HG03354 (cell line): Measurements from ENCODE around the gene ALPL.

Experiments
- ATAC-seq: cut with Tn5 transposase; IDR thresholded peaks from one replicate; pipeline ENCODE4 v1.9.1; 2021; ENCODE audit warnings: mild to moderate bottlenecking; ENCODE audit not compliant: unreplicated experiment, poor library complexity, severe bottlenecking

ALPL gene

GRCh38 chr1:21572735-21573277, 63.6 kb downstream of the ALPL start:
- ATAC-seq: no peak

GRCh38 chr1:21573475-21573874, 64.3 kb downstream of the ALPL start:
- no peak for ATAC-seq

- no peak for ATAC-seq
These were observed 64.8 kb downstream of the ALPL start for GRCh38 chr1:21573971-21574465.

GRCh38 chr1:21574466-21575151, 65.4 kb downstream of the ALPL start:
- ATAC-seq: no peak

GRCh38 chr1:21575351-21575942, 66.2 kb downstream of the ALPL start:
- ATAC-seq: no peak

- ATAC-seq: no peak
These were observed 67.0 kb downstream of the ALPL start for GRCh38 chr1:21576031-21576797.

GRCh38 chr1:21576798-21577187, 67.6 kb downstream of the ALPL start:
- ATAC-seq: no peak

GRCh38 chr1:21577324-21577723, 68.1 kb downstream of the ALPL start:
- no peak for ATAC-seq

GRCh38 chr1:21577933-21578332, 68.7 kb downstream of the ALPL start:
- no peak for ATAC-seq

- ATAC-seq: no peak
These were observed 70.6 kb downstream of the ALPL start for GRCh38 chr1:21579791-21580190.

GRCh38 chr1:21584096-21584495, 74.9 kb downstream of the ALPL start:
- no peak for ATAC-seq

- no peak for ATAC-seq
These were observed 75.8 kb downstream of the ALPL start for GRCh38 chr1:21585037-21585436.

- no peak for ATAC-seq
These were observed 77.0 kb downstream of the ALPL start for GRCh38 chr1:21586222-21586621.

GRCh38 chr1:21586846-21587601, 77.8 kb downstream of the ALPL start:
- ATAC-seq: no peak

GRCh38 chr1:21587602-21587953, 78.4 kb downstream of the ALPL start:
- no peak for ATAC-seq

GRCh38 chr1:21589618-21590017, 80.4 kb downstream of the ALPL start:
- no peak for ATAC-seq

- no peak for ATAC-seq
These were observed 81.1 kb downstream of the ALPL start for GRCh38 chr1:21590126-21590880.

GRCh38 chr1:21590934-21591333, 81.7 kb downstream of the ALPL start:
- ATAC-seq: no peak
